K562 (cell line): Measurements from ENCODE around the gene ANO1.

Experiments
- KLF6 ChIP-seq: fragments of 250-450 bp; sonication (Bioruptor Pico); IDR thresholded peaks from 2 replicates; pipeline ENCODE4 v1.4.0; 2020; ENCODE audit warnings: mild to moderate bottlenecking, moderate library complexity, borderline replicate concordance
- PRDM10 ChIP-seq: fragments of 450-650 bp; IDR thresholded peaks from 2 replicates; pipeline ENCODE4 v1.6.1; 2018; ENCODE audit not compliant: partially characterized antibody
- SAFB ChIP-seq: fragments of 200-400 bp; formaldehyde crosslinking; IDR thresholded peaks from 2 replicates; pipeline ENCODE4 v1.6.1; 2017; ENCODE audit warnings: low read depth, low read length, borderline replicate concordance
- ZNF280A ChIP-seq: fragments of 450-650 bp; IDR thresholded peaks from 2 replicates; pipeline ENCODE4 v1.6.1; 2018; ENCODE audit warnings: mild to moderate bottlenecking, low read depth; ENCODE audit not compliant: partially characterized antibody

GRCh38 chr11:70073871-70074371, 4.2 kb upstream of the ANO1 start:
- TF ChIP-seq KLF6 (CRISPR knock-in tag) (no peak), PRDM10 (no peak), SAFB (no peak), ZNF280A (no peak)
